HL-60 (cell line): ENCODE measurements around the gene ARAP2.

Experiments
- DNase-seq, 2 experiments: peaks; one replicate each; pipeline ENCODE4 v3.0.0-alpha.2; 2010 to 2020; ENCODE audit warnings: low read depth in 1 of 2, low spot score in 1 of 2
- H3K27ac ChIP-seq: fragments of 250-450 bp; sonication (Bioruptor Pico); replicated peaks from 2 replicates; pipeline ENCODE4 v1.5.1; 2020; ENCODE audit warnings: mild to moderate bottlenecking, moderate library complexity
- H3K27me3 ChIP-seq: fragments of 250-450 bp; sonication (Bioruptor Pico); 2 replicates; pipeline ENCODE4 v1.5.1; 2021; ENCODE audit warnings: mild to moderate bottlenecking, moderate library complexity; ENCODE audit not compliant: insufficient read depth, poor library complexity, severe bottlenecking
- H3K4me3 ChIP-seq: replicated peaks from 2 replicates; pipeline ENCODE4 v1.5.1; 2011; ENCODE audit warnings: mild to moderate bottlenecking, control low read depth, low read length; ENCODE audit not compliant: insufficient read depth
- GABPA ChIP-seq: IDR thresholded peaks from 2 replicates; pipeline ENCODE4 v1.6.1; 2012; ENCODE audit warnings: low read depth
- POLR2AphosphoS5 ChIP-seq: IDR thresholded peaks from 2 replicates; pipeline ENCODE4 v1.6.1; 2012; ENCODE audit warnings: low read depth
- SPI1 ChIP-seq: IDR thresholded peaks from 2 replicates; pipeline ENCODE4 v1.6.1; 2012; ENCODE audit warnings: low read depth, mild to moderate bottlenecking, borderline replicate concordance
- TF ChIP-seq, protein P1 (sequence below): IDR thresholded peaks from one replicate; pipeline ENCODE4 v1.5.1; 2011; ENCODE audit warnings: low read length, control low read depth, inconsistent platforms; ENCODE audit not compliant: insufficient read depth
- TF ChIP-seq, protein P2 (sequence below): IDR thresholded peaks from 2 replicates; pipeline ENCODE4 v1.6.1; 2012; ENCODE audit warnings: low read depth; ENCODE audit not compliant: insufficient replicate concordance

ARAP2 gene

DNA sequence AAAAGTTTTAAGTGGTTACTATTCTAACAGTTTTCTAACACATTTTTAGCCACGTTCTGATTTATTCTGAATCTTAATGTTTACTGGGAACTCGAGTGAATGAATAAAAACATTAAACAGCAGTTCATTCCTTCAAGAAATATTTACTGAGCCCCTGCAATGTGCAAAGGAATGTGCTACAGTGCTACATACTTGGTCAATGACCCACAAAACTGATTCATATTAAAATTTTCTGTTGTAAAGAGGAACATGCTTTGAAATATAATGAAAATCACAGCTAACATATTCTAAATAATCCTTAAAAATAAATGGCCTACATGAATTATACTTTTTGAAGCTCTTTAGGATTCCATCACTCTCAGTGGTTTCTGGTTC lies 78.7 kb downstream of the ARAP2 start:
- TF ChIP-seq GABPA, result no peak
- no peak for TF ChIP-seq POLR2AphosphoS5
- TF ChIP-seq, protein P1, sequence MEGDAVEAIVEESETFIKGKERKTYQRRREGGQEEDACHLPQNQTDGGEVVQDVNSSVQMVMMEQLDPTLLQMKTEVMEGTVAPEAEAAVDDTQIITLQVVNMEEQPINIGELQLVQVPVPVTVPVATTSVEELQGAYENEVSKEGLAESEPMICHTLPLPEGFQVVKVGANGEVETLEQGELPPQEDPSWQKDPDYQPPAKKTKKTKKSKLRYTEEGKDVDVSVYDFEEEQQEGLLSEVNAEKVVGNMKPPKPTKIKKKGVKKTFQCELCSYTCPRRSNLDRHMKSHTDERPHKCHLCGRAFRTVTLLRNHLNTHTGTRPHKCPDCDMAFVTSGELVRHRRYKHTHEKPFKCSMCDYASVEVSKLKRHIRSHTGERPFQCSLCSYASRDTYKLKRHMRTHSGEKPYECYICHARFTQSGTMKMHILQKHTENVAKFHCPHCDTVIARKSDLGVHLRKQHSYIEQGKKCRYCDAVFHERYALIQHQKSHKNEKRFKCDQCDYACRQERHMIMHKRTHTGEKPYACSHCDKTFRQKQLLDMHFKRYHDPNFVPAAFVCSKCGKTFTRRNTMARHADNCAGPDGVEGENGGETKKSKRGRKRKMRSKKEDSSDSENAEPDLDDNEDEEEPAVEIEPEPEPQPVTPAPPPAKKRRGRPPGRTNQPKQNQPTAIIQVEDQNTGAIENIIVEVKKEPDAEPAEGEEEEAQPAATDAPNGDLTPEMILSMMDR, result no peak
- TF ChIP-seq, protein P2, sequence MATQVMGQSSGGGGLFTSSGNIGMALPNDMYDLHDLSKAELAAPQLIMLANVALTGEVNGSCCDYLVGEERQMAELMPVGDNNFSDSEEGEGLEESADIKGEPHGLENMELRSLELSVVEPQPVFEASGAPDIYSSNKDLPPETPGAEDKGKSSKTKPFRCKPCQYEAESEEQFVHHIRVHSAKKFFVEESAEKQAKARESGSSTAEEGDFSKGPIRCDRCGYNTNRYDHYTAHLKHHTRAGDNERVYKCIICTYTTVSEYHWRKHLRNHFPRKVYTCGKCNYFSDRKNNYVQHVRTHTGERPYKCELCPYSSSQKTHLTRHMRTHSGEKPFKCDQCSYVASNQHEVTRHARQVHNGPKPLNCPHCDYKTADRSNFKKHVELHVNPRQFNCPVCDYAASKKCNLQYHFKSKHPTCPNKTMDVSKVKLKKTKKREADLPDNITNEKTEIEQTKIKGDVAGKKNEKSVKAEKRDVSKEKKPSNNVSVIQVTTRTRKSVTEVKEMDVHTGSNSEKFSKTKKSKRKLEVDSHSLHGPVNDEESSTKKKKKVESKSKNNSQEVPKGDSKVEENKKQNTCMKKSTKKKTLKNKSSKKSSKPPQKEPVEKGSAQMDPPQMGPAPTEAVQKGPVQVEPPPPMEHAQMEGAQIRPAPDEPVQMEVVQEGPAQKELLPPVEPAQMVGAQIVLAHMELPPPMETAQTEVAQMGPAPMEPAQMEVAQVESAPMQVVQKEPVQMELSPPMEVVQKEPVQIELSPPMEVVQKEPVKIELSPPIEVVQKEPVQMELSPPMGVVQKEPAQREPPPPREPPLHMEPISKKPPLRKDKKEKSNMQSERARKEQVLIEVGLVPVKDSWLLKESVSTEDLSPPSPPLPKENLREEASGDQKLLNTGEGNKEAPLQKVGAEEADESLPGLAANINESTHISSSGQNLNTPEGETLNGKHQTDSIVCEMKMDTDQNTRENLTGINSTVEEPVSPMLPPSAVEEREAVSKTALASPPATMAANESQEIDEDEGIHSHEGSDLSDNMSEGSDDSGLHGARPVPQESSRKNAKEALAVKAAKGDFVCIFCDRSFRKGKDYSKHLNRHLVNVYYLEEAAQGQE, result no peak
- no peak for TF ChIP-seq SPI1
- no peaks in the 10 kb centered on the region for H3K27me3 ChIP-seq
- H3K27ac ChIP-seq, result no peak overlapping the region
- no peak overlapping the region for H3K4me3 ChIP-seq
- no peak for DNase-seq

DNA sequence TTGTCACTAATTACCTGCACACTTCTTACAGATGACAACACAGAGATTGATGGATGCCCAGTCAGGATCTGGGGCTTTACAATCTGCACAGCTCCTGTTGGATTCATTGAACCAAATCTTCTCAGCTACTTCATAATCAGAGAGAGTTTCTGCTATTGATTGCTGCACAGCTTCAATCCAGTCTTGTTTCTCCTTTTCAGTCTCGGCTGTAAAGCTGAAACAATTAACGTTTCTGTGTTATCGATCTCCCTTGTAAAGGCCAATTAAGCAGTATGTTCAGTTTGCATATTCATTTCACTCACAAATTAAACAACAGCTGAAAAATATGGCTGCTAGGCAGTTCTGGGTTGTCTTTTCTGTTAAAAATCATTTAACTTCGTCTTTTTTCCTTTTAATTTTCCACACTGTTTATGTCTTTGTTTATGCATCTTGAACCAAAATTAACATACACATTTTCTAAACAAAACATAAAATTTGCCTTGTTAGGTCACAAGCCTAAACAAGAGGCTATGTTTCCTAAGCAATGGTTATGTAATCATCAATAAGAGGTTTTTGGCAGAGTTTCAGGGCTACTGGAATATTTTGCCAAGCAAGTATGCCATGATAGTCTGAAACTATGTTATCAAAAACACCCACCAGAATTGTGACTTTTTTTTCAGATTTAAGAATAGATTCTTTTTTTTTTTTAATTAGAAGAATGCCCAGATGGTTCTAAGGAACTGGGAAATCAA lies 79.2 kb downstream of the ARAP2 start:
- H3K4me3 ChIP-seq, result no peak overlapping the region
- H3K27me3 ChIP-seq, result no peaks in the 10 kb centered on the region
- DNase-seq, result no peak
- no peak overlapping the region for H3K27ac ChIP-seq
- TF ChIP-seq, protein P1, result no peak
- TF ChIP-seq GABPA (no peak), SPI1 (no peak), POLR2AphosphoS5 (no peak)
- TF ChIP-seq, protein P2, result no peak

DNA sequence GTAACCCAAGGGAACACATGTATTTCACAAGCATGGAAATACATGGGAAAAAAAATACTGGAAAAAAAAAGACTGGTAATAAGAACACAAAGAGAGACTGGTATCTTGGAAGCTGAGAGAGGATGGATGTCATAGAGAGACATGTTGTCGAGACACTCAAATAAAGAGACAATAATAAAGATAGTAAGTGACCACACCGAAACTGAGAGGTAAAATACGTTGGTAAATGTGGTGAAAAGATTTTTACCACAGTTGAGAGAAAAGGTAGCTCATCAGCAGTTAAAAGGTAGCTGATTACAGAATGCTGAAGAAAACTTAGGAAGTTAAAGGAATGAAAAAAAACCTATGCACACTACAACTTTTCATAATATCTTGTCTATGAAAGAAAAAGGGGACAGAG lies 81.1 kb downstream of the ARAP2 start:
- H3K27me3 ChIP-seq, result no peaks in the 10 kb centered on the region
- TF ChIP-seq GABPA (no peak), SPI1 (no peak), POLR2AphosphoS5 (no peak)
- TF ChIP-seq, protein P2, result no peak
- TF ChIP-seq, protein P1, result no peak
- no peak overlapping the region for H3K4me3 ChIP-seq

More for the DNA sequence above, 81.1 kb downstream of the ARAP2 start:
- no peak overlapping the region for H3K27ac ChIP-seq
- no peak for DNase-seq
